Hepatocyte (in vitro differentiated cells): ENCODE measurements around the gene PLA2G2A. TPM values are rescaled to one million over a fixed set of nuclear protein-coding genes. Genes with fewer than 3 reads are reported as not detected.
A peak's percentile ranks its signal among the peaks of the same experiment; 100 is the strongest.
"Not testable (repeated sequence)": the region's sequence is repeated elsewhere in the genome, so short reads cannot be mapped to it uniquely, and the experiment has no call there.

ENCODE experiments used
- DNase-seq: peaks from one replicate; pipeline ENCODE4 v3.0.0-alpha.2; 2016; ENCODE audit warnings: low spot score
- H2AFZ ChIP-seq: fragments of 200-600 bp; sonication (generic); 2 replicates; pipeline ENCODE4 v1.6.0; 2016; ENCODE audit warnings: antibody characterized with exemption, mild to moderate bottlenecking
- H3K27ac ChIP-seq: fragments of 200-600 bp; sonication (generic); 2 replicates; pipeline ENCODE4 v1.5.1; 2016; ENCODE audit warnings: mild to moderate bottlenecking
- H3K27me3 ChIP-seq: fragments of 200-600 bp; sonication (generic); 2 replicates; pipeline ENCODE4 v1.6.1; 2016
- H3K36me3 ChIP-seq: fragments of 200-600 bp; sonication (generic); replicated peaks from 2 replicates; pipeline ENCODE4 v1.5.1; 2016; ENCODE audit warnings: low read depth; ENCODE audit not compliant: insufficient read depth
- H3K4me1 ChIP-seq: fragments of 200-600 bp; sonication (generic); 2 replicates; pipeline ENCODE4 v1.5.1; 2016; ENCODE audit warnings: mild to moderate bottlenecking, moderate library complexity; ENCODE audit not compliant: insufficient read depth
- H3K4me2 ChIP-seq: fragments of 200-600 bp; sonication (generic); 2 replicates; pipeline ENCODE4 v1.6.0; 2016
- H3K4me3 ChIP-seq: fragments of 200-600 bp; sonication (generic); 2 replicates; pipeline ENCODE4 v1.5.1; 2016; ENCODE audit warnings: mild to moderate bottlenecking
- H3K79me2 ChIP-seq: fragments of 200-600 bp; sonication (generic); 2 replicates; pipeline ENCODE4 v1.6.0; 2017; ENCODE audit warnings: mild to moderate bottlenecking
- H3K9me2 ChIP-seq: fragments of 200-600 bp; sonication (generic); replicated peaks from 2 replicates; pipeline ENCODE4 v1.6.0; 2017; ENCODE audit warnings: mild to moderate bottlenecking; ENCODE audit not compliant: insufficient read depth
- H3K9me3 ChIP-seq: fragments of 200-600 bp; sonication (generic); 2 replicates; pipeline ENCODE4 v1.5.1; 2016; ENCODE audit warnings: low read depth, mild to moderate bottlenecking
- H4K20me1 ChIP-seq: fragments of 200-600 bp; sonication (generic); 2 replicates; pipeline ENCODE4 v1.6.0; 2016; ENCODE audit warnings: mild to moderate bottlenecking; ENCODE audit not compliant: insufficient read depth, poor library complexity, severe bottlenecking
- EZH2 ChIP-seq: fragments of 200-600 bp; sonication (generic); IDR thresholded peaks from 2 replicates; pipeline ENCODE4 v1.6.1; 2016; ENCODE audit warnings: antibody characterized with exemption, mild to moderate bottlenecking, borderline replicate concordance
- EZH2phosphoT487 ChIP-seq: fragments of 200-600 bp; sonication (generic); IDR thresholded peaks from one replicate; pipeline ENCODE4 v1.6.1; 2018; ENCODE audit warnings: antibody characterized with exemption, mild to moderate bottlenecking, low read depth, moderate library complexity; ENCODE audit not compliant: unreplicated experiment, severe bottlenecking
- WGBS: methylation state at CpG from one replicate; pipeline ENCODE4 v1.1.6; 2016; ENCODE audit warnings: low lambda C conversion rate; ENCODE audit errors: missing lambda C conversion rate; 5-methylcytosine and 5-hydroxymethylcytosine counted together
- polyA plus RNA-seq: library from polyadenylated mRNA; unstranded; fragments of >200 nt; fragmentation: Nextera tagmentation; extraction: Ambion mirVana; gene quantifications from 2 replicates; pipeline ENCODE4 v1.2.1, GENCODE V29; 2016
- total RNA-seq: library from RNA; depleted of rRNA; stranded (reverse); fragments of >200 nt; gene quantifications from 2 replicates; pipeline ENCODE4 v1.2.3, GENCODE V29; 2014
- TF ChIP-seq, protein P1 (sequence below): fragments of 200-600 bp; sonication (generic); IDR thresholded peaks from 2 replicates; pipeline ENCODE4 v1.5.1; 2016; ENCODE audit warnings: antibody characterized with exemption, mild to moderate bottlenecking; ENCODE audit not compliant: poor library complexity

Gene PLA2G2A
- total and polyA plus RNA-seq, 2 experiments from 2014 or later = 170 to 1,328 TPM

- DNase-seq = no peak
- H3K79me2 ChIP-seq = no peaks in the 10 kb centered on the region
- no peak overlapping the region for H3K4me3 ChIP-seq
- WGBS = 94% methylated on average over 7 of the region's 7 CpGs
- H3K36me3 ChIP-seq = no peaks in the 10 kb centered on the region
- no peak overlapping the region for H2AFZ ChIP-seq
- no peaks in the 10 kb centered on the region for H3K9me3 ChIP-seq
- H3K4me2 ChIP-seq = no peak overlapping the region
- H3K27ac ChIP-seq = no peak overlapping the region
- H3K27me3 ChIP-seq = no peaks in the 10 kb centered on the region
- no peaks in the 10 kb centered on the region for H4K20me1 ChIP-seq
- H3K9me2 ChIP-seq = no peaks in the 10 kb centered on the region
- TF ChIP-seq, protein P1, sequence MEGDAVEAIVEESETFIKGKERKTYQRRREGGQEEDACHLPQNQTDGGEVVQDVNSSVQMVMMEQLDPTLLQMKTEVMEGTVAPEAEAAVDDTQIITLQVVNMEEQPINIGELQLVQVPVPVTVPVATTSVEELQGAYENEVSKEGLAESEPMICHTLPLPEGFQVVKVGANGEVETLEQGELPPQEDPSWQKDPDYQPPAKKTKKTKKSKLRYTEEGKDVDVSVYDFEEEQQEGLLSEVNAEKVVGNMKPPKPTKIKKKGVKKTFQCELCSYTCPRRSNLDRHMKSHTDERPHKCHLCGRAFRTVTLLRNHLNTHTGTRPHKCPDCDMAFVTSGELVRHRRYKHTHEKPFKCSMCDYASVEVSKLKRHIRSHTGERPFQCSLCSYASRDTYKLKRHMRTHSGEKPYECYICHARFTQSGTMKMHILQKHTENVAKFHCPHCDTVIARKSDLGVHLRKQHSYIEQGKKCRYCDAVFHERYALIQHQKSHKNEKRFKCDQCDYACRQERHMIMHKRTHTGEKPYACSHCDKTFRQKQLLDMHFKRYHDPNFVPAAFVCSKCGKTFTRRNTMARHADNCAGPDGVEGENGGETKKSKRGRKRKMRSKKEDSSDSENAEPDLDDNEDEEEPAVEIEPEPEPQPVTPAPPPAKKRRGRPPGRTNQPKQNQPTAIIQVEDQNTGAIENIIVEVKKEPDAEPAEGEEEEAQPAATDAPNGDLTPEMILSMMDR = no peak
- TF ChIP-seq EZH2phosphoT487 = no peak
- no peak for TF ChIP-seq EZH2
- no peaks in the 10 kb centered on the region for H3K4me1 ChIP-seq
Observed at GRCh38 chr1:19934336-19934735, 45.1 kb downstream of the PLA2G2A start.

GRCh38 chr1:19932866-19933265, 46.6 kb downstream of the PLA2G2A start:
- no peaks in the 10 kb centered on the region for H3K27me3 ChIP-seq
- H3K36me3 ChIP-seq = no peaks in the 10 kb centered on the region
- WGBS = 0% methylated on average over 1 of the region's 1 CpG

DNA sequence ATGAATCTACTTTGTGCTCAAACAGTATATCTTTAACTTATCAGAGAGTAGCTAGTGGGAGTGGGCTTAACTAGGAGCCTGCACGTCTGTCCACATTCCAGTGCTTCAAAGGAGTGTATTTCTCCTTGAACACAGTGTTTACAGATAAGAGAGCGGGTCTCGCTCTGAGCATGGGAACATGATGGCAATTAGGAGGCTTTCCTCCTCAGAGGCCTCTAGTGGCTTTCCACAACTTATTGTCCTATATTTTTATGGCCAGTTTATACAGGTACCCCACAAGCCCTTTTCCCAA, 52.3 kb downstream of the PLA2G2A start:
- H3K9me2 ChIP-seq, H3K36me3 ChIP-seq, H3K4me3 ChIP-seq, H3K9me3 ChIP-seq, H2AFZ ChIP-seq, H3K79me2 ChIP-seq, DNase-seq, H3K27me3 ChIP-seq, H4K20me1 ChIP-seq: not testable (repeated sequence)
- peaks cover 25% of the 10 kb centered on the region for H3K4me1 ChIP-seq
- H3K4me2 ChIP-seq = peak overlapping the region; percentile 57
- WGBS = 16% methylated on average over 3 of the region's 3 CpGs
- peak overlapping the region; percentile 93 for H3K27ac ChIP-seq

More at GRCh38 chr1:19932866-19933265, 46.6 kb downstream of the PLA2G2A start:
- Histone ChIP-seq H3K4me2 (no peak overlapping the region), H3K4me3 (no peak overlapping the region), H3K4me1 (peaks cover under 1% of the 10 kb centered on the region), H4K20me1 (no peaks in the 10 kb centered on the region), H3K27ac (no peak overlapping the region), H2AFZ (no peak overlapping the region), H3K9me2 (no peaks in the 10 kb centered on the region), H3K9me3 (no peaks in the 10 kb centered on the region), H3K79me2 (no peaks in the 10 kb centered on the region)
- no peak for TF ChIP-seq EZH2
- TF ChIP-seq, protein P1 = no peak
- DNase-seq = no peak

DNA sequence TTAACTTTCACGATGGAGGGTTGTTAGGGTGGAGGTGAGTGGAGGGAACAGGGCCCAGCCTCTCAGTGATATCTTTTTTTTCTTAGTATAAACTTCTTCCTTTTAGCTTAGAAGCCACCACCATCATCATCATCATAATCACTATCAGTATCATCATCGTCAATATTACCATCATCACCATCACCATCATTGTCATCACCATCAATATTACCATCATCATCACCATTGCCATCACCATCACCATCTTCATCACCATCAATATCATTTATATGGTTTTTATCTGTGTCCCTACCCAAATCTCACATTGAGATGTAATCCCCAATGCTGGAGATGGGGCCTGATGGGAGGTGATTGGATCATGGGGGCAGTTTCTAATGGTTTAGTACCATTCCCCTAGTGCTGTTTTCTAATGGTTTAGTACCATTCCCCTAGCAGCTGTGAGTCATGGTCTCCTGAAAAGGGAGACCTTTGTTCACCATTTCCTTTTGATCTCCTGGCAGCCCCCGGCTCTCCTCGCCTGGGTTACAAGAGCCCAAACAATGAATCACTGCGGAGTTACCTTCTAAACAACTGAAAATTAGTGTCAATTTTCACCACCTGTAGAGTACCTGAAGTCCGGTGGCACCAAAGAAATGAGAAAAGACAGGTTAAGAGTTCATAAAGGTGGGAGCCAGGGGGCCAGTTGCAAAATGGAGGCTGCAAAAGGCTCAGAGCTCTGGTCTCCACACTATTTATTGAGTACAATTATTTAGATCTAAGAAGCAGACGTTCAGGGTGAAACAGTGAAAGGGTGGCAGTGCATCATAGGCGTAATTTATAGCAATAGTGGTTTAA, 52.9 kb downstream of the PLA2G2A start:
- WGBS = 43% methylated on average over 8 of the region's 8 CpGs
- peak; percentile 52 for DNase-seq
- Histone ChIP-seq H3K79me2 (no peaks in the 10 kb centered on the region), H3K9me2 (no peaks in the 10 kb centered on the region), H3K4me3 (no peak overlapping the region), H3K27ac (peak overlapping the region; percentile 93), H4K20me1 (no peaks in the 10 kb centered on the region), H3K4me1 (peaks cover 25% of the 10 kb centered on the region), H3K27me3 (no peaks in the 10 kb centered on the region), H2AFZ (no peak overlapping the region), H3K36me3 (no peaks in the 10 kb centered on the region), H3K4me2 (peak overlapping the region; percentile 57), H3K9me3 (no peaks in the 10 kb centered on the region)
- TF ChIP-seq EZH2phosphoT487 (no peak), EZH2 (no peak)
- TF ChIP-seq, protein P1 = no peak

Other genes with a start within 250 kb of the PLA2G2A start
- 12.0 and 13.0 TPM in 2 replicates for gene TMCO4, start 179.7 kb downstream of the PLA2G2A start, total RNA-seq
- gene TMCO4, start 179.7 kb downstream of the PLA2G2A start, polyA plus RNA-seq = 8.7 and 12.7 TPM in 2 replicates
- 0.93 and 1.4 TPM in 2 replicates for gene RNF186, start 164.3 kb downstream of the PLA2G2A start, total RNA-seq
- gene RNF186, start 164.3 kb downstream of the PLA2G2A start, polyA plus RNA-seq = 1.4 and 2.0 TPM in 2 replicates
- gene OTUD3, start 97.2 kb downstream of the PLA2G2A start, total RNA-seq = 9.2 and 9.3 TPM in 2 replicates
- gene OTUD3, start 97.2 kb downstream of the PLA2G2A start, polyA plus RNA-seq = 3.0 and 4.1 TPM in 2 replicates
- not detected in 2 replicates for gene PLA2G2E, start 56.0 kb downstream of the PLA2G2A start, total RNA-seq
- not detected in 2 replicates for gene PLA2G2E, start 56.0 kb downstream of the PLA2G2A start, polyA plus RNA-seq
- gene PLA2G5, start 90.6 kb upstream of the PLA2G2A start, total RNA-seq = 10.5 and 24.9 TPM in 2 replicates
- 29.4 and 40.7 TPM in 2 replicates for gene PLA2G5, start 90.6 kb upstream of the PLA2G2A start, polyA plus RNA-seq
- gene PLA2G2D, start 139.9 kb upstream of the PLA2G2A start, total RNA-seq = not detected in 2 replicates
- gene PLA2G2D, start 139.9 kb upstream of the PLA2G2A start, polyA plus RNA-seq = not detected in 2 replicates
- gene PLA2G2F, start 159.7 kb upstream of the PLA2G2A start, total RNA-seq = not detected in 2 replicates
- not detected in 2 replicates for gene PLA2G2F, start 159.7 kb upstream of the PLA2G2A start, polyA plus RNA-seq
- gene UBXN10, start 206.5 kb upstream of the PLA2G2A start, total RNA-seq = 0.48 and 0.63 TPM in 2 replicates
- 1.1 and 1.2 TPM in 2 replicates for gene UBXN10, start 206.5 kb upstream of the PLA2G2A start, polyA plus RNA-seq
- gene PLA2G2C, start 206.9 kb upstream of the PLA2G2A start, total RNA-seq = not detected in 2 replicates
- gene PLA2G2C, start 206.9 kb upstream of the PLA2G2A start, polyA plus RNA-seq = not detected in 2 replicates